Measurements from ENCODE around the gene CBX8.
A peak's percentile ranks its signal among the peaks of the same experiment; 100 is the strongest.

CBX8 gene

GRCh38 chr17:79794659-79795511 is 2.0 kb downstream of the CBX8 start:
- no peak overlapping the region for H3K4me3 ChIP-seq (replicated peaks; ENCODE audit: low read depth, low read length)
- TF ChIP-seq, protein P1, sequence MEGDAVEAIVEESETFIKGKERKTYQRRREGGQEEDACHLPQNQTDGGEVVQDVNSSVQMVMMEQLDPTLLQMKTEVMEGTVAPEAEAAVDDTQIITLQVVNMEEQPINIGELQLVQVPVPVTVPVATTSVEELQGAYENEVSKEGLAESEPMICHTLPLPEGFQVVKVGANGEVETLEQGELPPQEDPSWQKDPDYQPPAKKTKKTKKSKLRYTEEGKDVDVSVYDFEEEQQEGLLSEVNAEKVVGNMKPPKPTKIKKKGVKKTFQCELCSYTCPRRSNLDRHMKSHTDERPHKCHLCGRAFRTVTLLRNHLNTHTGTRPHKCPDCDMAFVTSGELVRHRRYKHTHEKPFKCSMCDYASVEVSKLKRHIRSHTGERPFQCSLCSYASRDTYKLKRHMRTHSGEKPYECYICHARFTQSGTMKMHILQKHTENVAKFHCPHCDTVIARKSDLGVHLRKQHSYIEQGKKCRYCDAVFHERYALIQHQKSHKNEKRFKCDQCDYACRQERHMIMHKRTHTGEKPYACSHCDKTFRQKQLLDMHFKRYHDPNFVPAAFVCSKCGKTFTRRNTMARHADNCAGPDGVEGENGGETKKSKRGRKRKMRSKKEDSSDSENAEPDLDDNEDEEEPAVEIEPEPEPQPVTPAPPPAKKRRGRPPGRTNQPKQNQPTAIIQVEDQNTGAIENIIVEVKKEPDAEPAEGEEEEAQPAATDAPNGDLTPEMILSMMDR (IDR thresholded peaks at IDR 0.05; ENCODE audit: low read depth, low read length, missing control alignments): no peak
- DNase-seq (ENCODE audit: extremely low read depth, low read depth): no peak

- TF ChIP-seq, protein P1 (IDR thresholded peaks at IDR 0.05; ENCODE audit: low read depth, low read length, missing control alignments): no peak
- peak overlapping the region; percentile 32 for H3K4me3 ChIP-seq (replicated peaks; ENCODE audit: low read depth, low read length)
- no peak for DNase-seq (ENCODE audit: extremely low read depth, low read depth)
Measured at GRCh38 chr17:79793924-79794304, 3.0 kb downstream of the CBX8 start.

GRCh38 chr17:79792984-79793923 is 3.6 kb downstream of the CBX8 start:
- TF ChIP-seq, protein P1 (IDR thresholded peaks at IDR 0.05; ENCODE audit: low read depth, low read length, missing control alignments): no peak
- DNase-seq (ENCODE audit: extremely low read depth, low read depth): peak; percentile 40
- H3K4me3 ChIP-seq (replicated peaks; ENCODE audit: low read depth, low read length): peak overlapping the region; percentile 32

DNA sequence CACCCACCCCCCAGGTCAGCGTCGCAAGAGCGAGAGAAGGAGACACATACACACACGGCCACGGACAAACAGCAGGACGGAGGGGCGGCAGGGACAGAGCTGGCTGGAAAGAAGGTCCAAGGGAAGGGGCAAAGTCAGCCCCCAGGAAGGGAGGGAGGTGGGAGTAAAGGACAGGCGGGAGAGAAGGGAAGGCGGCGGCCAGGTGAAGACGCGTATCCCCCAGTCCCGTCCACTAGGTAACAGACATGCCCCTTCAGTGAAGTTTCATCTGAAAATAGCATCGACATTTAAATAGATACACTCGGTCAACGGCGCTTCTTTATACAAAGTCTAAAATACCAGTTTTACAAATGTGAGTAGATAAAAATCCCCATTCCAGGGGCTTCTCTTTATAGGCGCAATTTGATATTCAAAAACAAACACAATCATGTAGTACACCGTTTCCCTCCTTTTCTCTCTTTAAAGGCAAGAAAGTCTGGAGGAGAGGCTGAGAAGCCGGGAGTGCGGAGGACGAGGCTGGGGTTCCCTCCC is 4.5 kb downstream of the CBX8 start:
- DNase-seq (ENCODE audit: extremely low read depth, low read depth): no peak
- TF ChIP-seq, protein P1 (IDR thresholded peaks at IDR 0.05; ENCODE audit: low read depth, low read length, missing control alignments): no peak
- no peak overlapping the region; the same call in 1 of the 2 replicates for H3K4me3 ChIP-seq (replicated peaks; ENCODE audit: low read depth, low read length)

DNA sequence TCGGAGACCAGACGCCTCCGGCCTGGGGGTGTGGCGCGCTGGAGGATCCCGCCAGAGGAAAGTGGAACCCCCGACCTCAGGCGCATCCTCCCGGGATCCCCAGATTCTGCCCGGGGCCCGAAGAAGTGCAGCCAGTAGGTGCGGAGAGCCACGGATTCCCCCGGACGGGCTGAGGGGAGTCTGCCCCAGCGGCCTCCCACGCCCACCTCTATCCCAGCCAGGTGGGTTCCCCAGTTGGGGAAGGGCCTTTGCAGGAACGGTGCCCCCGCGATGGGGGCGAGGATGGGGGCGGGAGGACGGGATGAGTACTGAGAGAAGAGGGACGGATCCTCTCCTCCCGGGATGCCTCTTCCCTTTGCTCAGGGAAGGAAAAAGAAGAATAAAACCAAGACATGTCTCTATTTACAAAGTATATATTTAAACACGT is 5.1 kb downstream of the CBX8 start:
- no peak for DNase-seq (ENCODE audit: extremely low read depth, low read depth)
- no peak overlapping the region for H3K4me3 ChIP-seq (replicated peaks; ENCODE audit: low read depth, low read length)
- TF ChIP-seq, protein P1 (IDR thresholded peaks at IDR 0.05; ENCODE audit: low read depth, low read length, missing control alignments): no peak

DNA sequence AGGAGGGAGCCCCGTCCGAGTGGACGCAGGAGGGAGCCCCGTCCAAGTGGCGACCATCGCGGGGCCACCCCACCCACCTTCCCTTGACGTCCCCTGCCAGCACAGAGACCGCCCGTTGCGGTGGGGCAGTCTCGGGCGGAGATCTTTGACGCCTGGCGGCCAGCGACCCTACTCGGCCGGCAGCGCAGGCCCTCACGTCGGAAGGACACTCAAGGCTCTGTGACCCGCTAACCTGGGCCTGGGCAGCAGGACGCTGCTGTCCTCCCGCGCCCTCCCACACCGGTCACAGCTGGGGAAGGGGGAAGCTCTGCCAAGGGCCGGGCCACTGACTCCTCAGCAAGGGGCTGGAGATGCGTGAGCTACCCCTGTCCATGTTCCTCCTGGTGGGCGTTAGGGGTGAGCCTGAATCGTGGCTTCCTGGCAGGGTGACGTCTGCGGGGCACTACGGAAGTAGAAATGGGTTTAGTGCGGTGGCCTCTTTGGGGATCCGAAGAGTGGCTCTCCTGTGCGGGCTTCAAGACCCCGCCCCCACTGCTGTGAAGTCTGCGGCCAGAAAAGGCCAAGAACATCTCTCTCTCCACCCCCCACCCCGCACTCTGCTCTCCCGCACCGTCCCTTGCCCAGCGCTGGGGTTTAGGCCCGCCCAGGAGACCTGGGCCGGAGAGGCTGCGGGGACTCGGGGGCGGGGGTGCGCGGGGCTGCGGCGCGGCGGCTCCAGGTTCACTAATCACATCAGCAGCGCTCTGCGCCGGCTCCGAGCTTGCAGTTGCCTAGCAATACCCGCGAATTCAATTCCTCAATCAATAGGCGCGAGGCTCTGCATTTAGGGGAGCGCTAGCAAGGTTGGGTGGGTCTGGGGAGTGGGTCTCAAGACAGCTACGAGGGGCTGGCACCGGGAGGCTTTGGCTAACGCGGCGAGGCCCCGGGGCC is 5.8 kb downstream of the CBX8 start:
- H3K4me3 ChIP-seq (replicated peaks; ENCODE audit: low read depth, low read length): no peak overlapping the region
- DNase-seq (ENCODE audit: extremely low read depth, low read depth): no peak
- TF ChIP-seq, protein P1 (IDR thresholded peaks at IDR 0.05; ENCODE audit: low read depth, low read length, missing control alignments): no peak

Measured in HFF-Myc (cell line).